Liver (tissue), 9 donors: ENCODE results near the gene SIK3. TPM values are rescaled to one million over a fixed set of nuclear protein-coding genes. Genes with fewer than 3 reads are reported as not detected.

Source experiments
- DNase-seq: peaks from one replicate; pipeline ENCODE4 v3.0.0-alpha.2; 2017; ENCODE audit warnings: low spot score
- H3K27ac ChIP-seq, 2 donors: one replicate each; pipeline ENCODE4 v1.7.0; 2013; ENCODE audit warnings: inconsistent platforms in 2 of 2, low read length in 2 of 2, control low read depth in 1 of 2, low read depth in 1 of 2, mild to moderate bottlenecking in 1 of 2
- H3K27me3 ChIP-seq, 4 donors: one replicate each; pipeline versions ENCODE4 v1.6.1 to v1.7.0; 2013; ENCODE audit warnings: low read length in 3 of 4, inconsistent platforms in 1 of 4, mild to moderate bottlenecking in 1 of 4, moderate library complexity in 1 of 4; ENCODE audit not compliant: control insufficient read depth in 4 of 4, insufficient read depth in 4 of 4
- H3K36me3 ChIP-seq, 4 donors: one replicate each; pipeline versions ENCODE4 v1.6.1 to v1.7.0; 2013; ENCODE audit warnings: low read length in 3 of 4, mild to moderate bottlenecking in 3 of 4, low read depth in 1 of 4, moderate library complexity in 1 of 4; ENCODE audit not compliant: control insufficient read depth in 4 of 4, insufficient read depth in 3 of 4
- H3K4me1 ChIP-seq, 4 donors: one replicate each; pipeline versions ENCODE4 v1.6.1 to v1.7.0; 2013; ENCODE audit warnings: low read length in 3 of 4, mild to moderate bottlenecking in 3 of 4, moderate library complexity in 1 of 4; ENCODE audit not compliant: control insufficient read depth in 4 of 4, insufficient read depth in 4 of 4
- H3K4me3 ChIP-seq, 3 donors: one replicate each; pipeline versions ENCODE4 v1.6.1 to v1.7.0; 2013; ENCODE audit warnings: low read length in 3 of 3, control low read depth in 1 of 3, low read depth in 1 of 3, mild to moderate bottlenecking in 1 of 3
- H3K9ac ChIP-seq, 2 donors: one replicate each; pipeline ENCODE4 v1.7.0; 2013; ENCODE audit warnings: low read length in 2 of 2, mild to moderate bottlenecking in 2 of 2, moderate library complexity in 2 of 2, control low read depth in 1 of 2, low read depth in 1 of 2
- H3K9me3 ChIP-seq, 4 donors: one replicate each; pipeline versions ENCODE4 v1.6.1 to v1.7.0; 2013; ENCODE audit warnings: low read length in 3 of 4; ENCODE audit not compliant: control insufficient read depth in 4 of 4
- EGR1 ChIP-seq, 2 donors: IDR thresholded peaks; 2 replicates each; pipeline ENCODE4 v1.6.1; 2016 to 2018; ENCODE audit warnings: antibody characterized with exemption in 2 of 2, low read depth in 2 of 2
- FOXA1 ChIP-seq: IDR thresholded peaks from 2 replicates; pipeline ENCODE4 v1.6.1; 2016; ENCODE audit warnings: antibody characterized with exemption
- FOXA2 ChIP-seq: IDR thresholded peaks from 2 replicates; pipeline ENCODE4 v1.6.1; 2016; ENCODE audit warnings: antibody characterized with exemption
- GABPA ChIP-seq, 2 donors: IDR thresholded peaks in 1 of 2; conservative IDR thresholded peaks in 1 of 2; 2 replicates each; pipeline ENCODE4 v1.6.1; 2016; ENCODE audit warnings: antibody characterized with exemption in 2 of 2, mild to moderate bottlenecking in 1 of 2, moderate library complexity in 1 of 2
- HNF4A ChIP-seq, 2 donors: conservative IDR thresholded peaks; 2 replicates each; pipeline ENCODE4 v1.6.1; 2016; ENCODE audit warnings: antibody characterized with exemption in 2 of 2, mild to moderate bottlenecking in 2 of 2
- HNF4G ChIP-seq: IDR thresholded peaks from 2 replicates; pipeline ENCODE4 v1.6.1; 2016; ENCODE audit warnings: antibody characterized with exemption
- JUND ChIP-seq, 2 donors: IDR thresholded peaks; 2 replicates each; pipeline ENCODE4 v1.6.1; 2016; ENCODE audit warnings: antibody characterized with exemption in 2 of 2
- NR2F2 ChIP-seq: IDR thresholded peaks from 2 replicates; pipeline ENCODE4 v1.6.1; 2016; ENCODE audit warnings: antibody characterized with exemption
- RAD21 ChIP-seq, 2 donors: IDR thresholded peaks; 2 replicates each; pipeline ENCODE4 v1.6.1; 2016; ENCODE audit warnings: antibody characterized with exemption in 2 of 2, mild to moderate bottlenecking in 2 of 2
- RXRA ChIP-seq, 2 donors: IDR thresholded peaks; 2 replicates each; pipeline ENCODE4 v1.6.1; 2017 to 2018; ENCODE audit warnings: antibody characterized with exemption in 2 of 2, mild to moderate bottlenecking in 1 of 2
- SP1 ChIP-seq: IDR thresholded peaks from 2 replicates; pipeline ENCODE4 v1.6.1; 2018; ENCODE audit warnings: antibody characterized with exemption, mild to moderate bottlenecking
- TAF1 ChIP-seq: conservative IDR thresholded peaks from 2 replicates; pipeline ENCODE4 v1.6.1; 2016; ENCODE audit warnings: antibody characterized with exemption, mild to moderate bottlenecking
- YY1 ChIP-seq: IDR thresholded peaks from 2 replicates; pipeline ENCODE4 v1.6.1; 2016; ENCODE audit warnings: antibody characterized with exemption, mild to moderate bottlenecking
- WGBS: extraction: QIAGEN DNeasy Blood & Tissue Kit; methylation state at CpG from one replicate; pipeline ENCODE4 v1.1.7; 2013; 5-methylcytosine and 5-hydroxymethylcytosine counted together
- polyA plus RNA-seq, 2 donors: library from polyadenylated mRNA; stranded (reverse) in 1 of 2; unstranded in 1 of 2; fragments of 200-250 nt in 1 of 2; fragments of >200 nt in 1 of 2; fragmentation: Nextera tagmentation in 1 of 2; extraction: Ambion mirVana in 1 of 2; gene quantifications; one replicate each; pipeline versions ENCODE4 v1.2.1 to v1.2.3, GENCODE V29; 2013 to 2015
- total RNA-seq, 2 donors: library from RNA; depleted of rRNA; stranded (reverse); fragments of >200 nt; gene quantifications; one replicate each; pipeline ENCODE4 v1.2.3, GENCODE V29; 2014
- TF ChIP-seq, protein P1 (sequence below): IDR thresholded peaks from 2 replicates; pipeline ENCODE4 v1.6.1; 2016; ENCODE audit warnings: antibody characterized with exemption
- TF ChIP-seq, protein P2 (sequence below): IDR thresholded peaks from 2 replicates; pipeline ENCODE4 v1.6.1; 2016; ENCODE audit warnings: antibody characterized with exemption, mild to moderate bottlenecking
- TF ChIP-seq, protein P3 (sequence below): fragments of 150-350 bp; IDR thresholded peaks from 2 replicates; pipeline ENCODE4 v1.5.1; 2017; ENCODE audit warnings: improper control_type of control experiment, low read depth, low read length; ENCODE audit not compliant: missing input control
- donor health status: healthy.
- donor health status: healthy.
- donor health status: healthy.
- donor health status: healthy.
- donor health status: healthy.

SIK3 gene
- total and polyA plus RNA-seq, 4 donors: 6.9 to 52.4 (median 14.4) TPM

DNA sequence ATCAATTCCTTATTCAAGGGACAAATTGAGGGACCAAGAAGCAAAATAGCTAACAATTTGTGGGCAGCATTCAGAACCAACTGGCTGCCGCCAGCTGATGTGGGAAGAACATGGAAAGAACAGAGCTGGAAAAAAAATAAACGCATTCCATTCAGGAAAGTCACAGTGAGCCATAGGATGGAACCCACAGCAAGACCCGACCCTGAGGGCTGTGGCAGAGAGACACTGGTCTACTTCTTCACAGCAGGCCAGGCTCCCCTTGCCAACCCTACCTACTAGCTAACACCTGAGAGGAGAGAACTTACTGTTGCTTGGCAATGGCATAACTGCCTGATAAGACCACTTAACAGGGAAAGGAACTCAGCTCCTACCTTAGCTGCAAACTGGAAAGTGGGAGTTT is 137.3 kb downstream of the SIK3 start:
- peaks cover 0 to under 1% (median 0%) of the 10 kb centered on the region in 4 donors for H3K4me1 ChIP-seq
- no peaks in the 10 kb centered on the region for H3K9me3 ChIP-seq
- H3K4me3 ChIP-seq: no peak overlapping the region
- no peak for DNase-seq
- no peak for TF ChIP-seq EGR1 (IDR thresholded peaks at IDR 0.05; ENCODE audit: low read depth in 2 of 2)
- TF ChIP-seq JUND (IDR thresholded peaks at IDR 0.05): no peak
- no peak for TF ChIP-seq FOXA1
- TF ChIP-seq RXRA (IDR thresholded peaks at IDR 0.05): no peak
- no peak for TF ChIP-seq NR2F2
- TF ChIP-seq HNF4A (conservative IDR thresholded peaks at IDR 0.05): no peak
- no peak for TF ChIP-seq SP1
- no peak for TF ChIP-seq TAF1
- TF ChIP-seq, protein P1, sequence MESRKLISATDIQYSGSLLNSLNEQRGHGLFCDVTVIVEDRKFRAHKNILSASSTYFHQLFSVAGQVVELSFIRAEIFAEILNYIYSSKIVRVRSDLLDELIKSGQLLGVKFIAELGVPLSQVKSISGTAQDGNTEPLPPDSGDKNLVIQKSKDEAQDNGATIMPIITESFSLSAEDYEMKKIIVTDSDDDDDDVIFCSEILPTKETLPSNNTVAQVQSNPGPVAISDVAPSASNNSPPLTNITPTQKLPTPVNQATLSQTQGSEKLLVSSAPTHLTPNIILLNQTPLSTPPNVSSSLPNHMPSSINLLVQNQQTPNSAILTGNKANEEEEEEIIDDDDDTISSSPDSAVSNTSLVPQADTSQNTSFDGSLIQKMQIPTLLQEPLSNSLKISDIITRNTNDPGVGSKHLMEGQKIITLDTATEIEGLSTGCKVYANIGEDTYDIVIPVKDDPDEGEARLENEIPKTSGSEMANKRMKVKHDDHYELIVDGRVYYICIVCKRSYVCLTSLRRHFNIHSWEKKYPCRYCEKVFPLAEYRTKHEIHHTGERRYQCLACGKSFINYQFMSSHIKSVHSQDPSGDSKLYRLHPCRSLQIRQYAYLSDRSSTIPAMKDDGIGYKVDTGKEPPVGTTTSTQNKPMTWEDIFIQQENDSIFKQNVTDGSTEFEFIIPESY: no peak
- TF ChIP-seq, protein P2, sequence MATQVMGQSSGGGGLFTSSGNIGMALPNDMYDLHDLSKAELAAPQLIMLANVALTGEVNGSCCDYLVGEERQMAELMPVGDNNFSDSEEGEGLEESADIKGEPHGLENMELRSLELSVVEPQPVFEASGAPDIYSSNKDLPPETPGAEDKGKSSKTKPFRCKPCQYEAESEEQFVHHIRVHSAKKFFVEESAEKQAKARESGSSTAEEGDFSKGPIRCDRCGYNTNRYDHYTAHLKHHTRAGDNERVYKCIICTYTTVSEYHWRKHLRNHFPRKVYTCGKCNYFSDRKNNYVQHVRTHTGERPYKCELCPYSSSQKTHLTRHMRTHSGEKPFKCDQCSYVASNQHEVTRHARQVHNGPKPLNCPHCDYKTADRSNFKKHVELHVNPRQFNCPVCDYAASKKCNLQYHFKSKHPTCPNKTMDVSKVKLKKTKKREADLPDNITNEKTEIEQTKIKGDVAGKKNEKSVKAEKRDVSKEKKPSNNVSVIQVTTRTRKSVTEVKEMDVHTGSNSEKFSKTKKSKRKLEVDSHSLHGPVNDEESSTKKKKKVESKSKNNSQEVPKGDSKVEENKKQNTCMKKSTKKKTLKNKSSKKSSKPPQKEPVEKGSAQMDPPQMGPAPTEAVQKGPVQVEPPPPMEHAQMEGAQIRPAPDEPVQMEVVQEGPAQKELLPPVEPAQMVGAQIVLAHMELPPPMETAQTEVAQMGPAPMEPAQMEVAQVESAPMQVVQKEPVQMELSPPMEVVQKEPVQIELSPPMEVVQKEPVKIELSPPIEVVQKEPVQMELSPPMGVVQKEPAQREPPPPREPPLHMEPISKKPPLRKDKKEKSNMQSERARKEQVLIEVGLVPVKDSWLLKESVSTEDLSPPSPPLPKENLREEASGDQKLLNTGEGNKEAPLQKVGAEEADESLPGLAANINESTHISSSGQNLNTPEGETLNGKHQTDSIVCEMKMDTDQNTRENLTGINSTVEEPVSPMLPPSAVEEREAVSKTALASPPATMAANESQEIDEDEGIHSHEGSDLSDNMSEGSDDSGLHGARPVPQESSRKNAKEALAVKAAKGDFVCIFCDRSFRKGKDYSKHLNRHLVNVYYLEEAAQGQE: no peak
- TF ChIP-seq RAD21 (IDR thresholded peaks at IDR 0.05): no peak
- TF ChIP-seq HNF4G: no peak
- TF ChIP-seq, protein P3, sequence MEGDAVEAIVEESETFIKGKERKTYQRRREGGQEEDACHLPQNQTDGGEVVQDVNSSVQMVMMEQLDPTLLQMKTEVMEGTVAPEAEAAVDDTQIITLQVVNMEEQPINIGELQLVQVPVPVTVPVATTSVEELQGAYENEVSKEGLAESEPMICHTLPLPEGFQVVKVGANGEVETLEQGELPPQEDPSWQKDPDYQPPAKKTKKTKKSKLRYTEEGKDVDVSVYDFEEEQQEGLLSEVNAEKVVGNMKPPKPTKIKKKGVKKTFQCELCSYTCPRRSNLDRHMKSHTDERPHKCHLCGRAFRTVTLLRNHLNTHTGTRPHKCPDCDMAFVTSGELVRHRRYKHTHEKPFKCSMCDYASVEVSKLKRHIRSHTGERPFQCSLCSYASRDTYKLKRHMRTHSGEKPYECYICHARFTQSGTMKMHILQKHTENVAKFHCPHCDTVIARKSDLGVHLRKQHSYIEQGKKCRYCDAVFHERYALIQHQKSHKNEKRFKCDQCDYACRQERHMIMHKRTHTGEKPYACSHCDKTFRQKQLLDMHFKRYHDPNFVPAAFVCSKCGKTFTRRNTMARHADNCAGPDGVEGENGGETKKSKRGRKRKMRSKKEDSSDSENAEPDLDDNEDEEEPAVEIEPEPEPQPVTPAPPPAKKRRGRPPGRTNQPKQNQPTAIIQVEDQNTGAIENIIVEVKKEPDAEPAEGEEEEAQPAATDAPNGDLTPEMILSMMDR: no peak
- no peak for TF ChIP-seq YY1
- TF ChIP-seq GABPA (IDR thresholded peaks at IDR 0.05 in 1 of 2, conservative IDR thresholded peaks at IDR 0.05 in 1 of 2): no peak
- no peak overlapping the region for H3K9ac ChIP-seq
- no peaks in the 10 kb centered on the region for H3K27me3 ChIP-seq
- peaks cover 0 to 6% (median 0%) of the 10 kb centered on the region in 4 donors for H3K36me3 ChIP-seq
- 87% methylated on average over 3 of the region's 3 CpGs for WGBS
- H3K27ac ChIP-seq: no peak overlapping the region

DNA sequence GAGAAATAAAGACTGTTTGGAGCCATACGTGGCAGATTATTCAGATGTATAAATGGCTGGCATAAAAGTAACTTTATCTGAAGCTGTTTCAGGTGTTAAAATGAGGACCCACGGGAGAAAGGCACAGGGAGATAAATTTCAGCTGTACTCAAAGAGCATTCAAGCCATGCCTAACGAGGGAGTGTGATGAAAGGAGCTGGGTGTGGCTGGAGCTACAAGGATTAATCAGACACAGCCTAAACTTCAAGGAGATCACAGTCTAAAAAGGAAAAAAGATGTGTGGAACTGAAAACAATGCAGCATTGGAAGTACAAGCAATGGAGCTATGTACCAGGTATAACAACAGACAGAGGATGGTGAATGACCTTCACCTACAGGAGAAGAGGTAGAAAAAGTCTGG is 140.0 kb downstream of the SIK3 start:
- 87% methylated on average over 3 of the region's 3 CpGs for WGBS

More for the DNA sequence above, 140.0 kb downstream of the SIK3 start:
- no peak overlapping the region for H3K4me3 ChIP-seq
- TF ChIP-seq NR2F2 (no peak), TAF1 (no peak), EGR1 (IDR thresholded peaks at IDR 0.05; ENCODE audit: low read depth in 2 of 2) (no peak), FOXA2 (no peak), HNF4A (conservative IDR thresholded peaks at IDR 0.05) (no peak), HNF4G (no peak), RAD21 (IDR thresholded peaks at IDR 0.05) (no peak), YY1 (no peak), FOXA1 (no peak), GABPA (IDR thresholded peaks at IDR 0.05 in 1 of 2, conservative IDR thresholded peaks at IDR 0.05 in 1 of 2) (no peak), SP1 (no peak), JUND (IDR thresholded peaks at IDR 0.05) (no peak)
- TF ChIP-seq, protein P3: no peak
- TF ChIP-seq, protein P1: no peak
- no peak overlapping the region for H3K27ac ChIP-seq
- DNase-seq: no peak
- no peaks in the 10 kb centered on the region for H3K9me3 ChIP-seq
- peaks cover 3 to 18% (median 8%) of the 10 kb centered on the region in 4 donors for H3K36me3 ChIP-seq
- no peaks in the 10 kb centered on the region for H3K27me3 ChIP-seq
- H3K4me1 ChIP-seq: peaks cover 0 to 6% (median 0%) of the 10 kb centered on the region in 4 donors
- no peak overlapping the region for H3K9ac ChIP-seq
